Stomach (tissue), 9 donors: ENCODE results near the gene RTL10. TPM values are rescaled to one million over a fixed set of nuclear protein-coding genes. Genes with fewer than 3 reads are reported as not detected.

ENCODE experiments used
- DNase-seq, 2 donors: peaks; one replicate each; pipeline versions ENCODE4 v3.0.0 to v3.0.0-alpha.2; 2013 to 2019
- H3K27ac ChIP-seq, 5 donors: fragments of 200-600 bp in 4 of 5; sonication (generic) in 4 of 5; one replicate each; pipeline ENCODE4 v1.5.1; 2013 to 2019; ENCODE audit warnings: mild to moderate bottlenecking in 1 of 5, moderate library complexity in 1 of 5
- H3K27me3 ChIP-seq, 3 donors: fragments of 200-600 bp; sonication (generic); one replicate each; pipeline ENCODE4 v1.5.1; 2017 to 2019; ENCODE audit warnings: mixed run types in 1 of 3
- H3K36me3 ChIP-seq, 4 donors: fragments of 200-600 bp; sonication (generic); 1 replicate in 3 of 4; 2 replicates in 1 of 4; pipeline ENCODE4 v1.5.1; 2016 to 2019
- H3K4me1 ChIP-seq, 4 donors: fragments of 200-600 bp; sonication (generic); one replicate each; pipeline ENCODE4 v1.5.1; 2016 to 2019
- H3K4me3 ChIP-seq, 4 donors: fragments of 200-600 bp; sonication (generic) in 3 of 4; one replicate each; pipeline ENCODE4 v1.5.1; 2016 to 2019; ENCODE audit warnings: mild to moderate bottlenecking in 1 of 4
- H3K9me3 ChIP-seq, 4 donors: fragments of 200-600 bp; sonication (generic); one replicate each; pipeline ENCODE4 v1.5.1; 2016 to 2019
- CTCF ChIP-seq, 7 experiments: fragments of 450-650 bp in 4 of 7; fragments of 200-600 bp in 3 of 7; sonication (generic) in 3 of 7; IDR thresholded peaks; one replicate each; pipeline ENCODE4 v1.5.1; 2016 to 2019; ENCODE audit warnings: antibody characterized with exemption in 7 of 7, control low read depth in 2 of 7, mild to moderate bottlenecking in 1 of 7
- EP300 ChIP-seq: sonication (generic); formaldehyde crosslinking; IDR thresholded peaks from one replicate; pipeline ENCODE4 v1.6.1; 2017; ENCODE audit warnings: antibody characterized with exemption
- POLR2A ChIP-seq, 4 donors: fragments of 450-650 bp; IDR thresholded peaks; one replicate each; pipeline ENCODE4 v1.6.1; 2016; ENCODE audit warnings: antibody characterized with exemption in 4 of 4, control low read depth in 2 of 4, mild to moderate bottlenecking in 1 of 4, moderate library complexity in 1 of 4
- POLR2AphosphoS5 ChIP-seq, 3 donors: sonication (generic); formaldehyde crosslinking; IDR thresholded peaks; one replicate each; pipeline ENCODE4 v1.6.1; 2016; ENCODE audit warnings: antibody characterized with exemption in 3 of 3
- WGBS, 5 donors: extraction: QIAGEN DNeasy Blood & Tissue Kit in 3 of 5; methylation state at CpG; one replicate each; pipeline versions ENCODE4 v1.1.5 to v1.1.7; 2013 to 2018; 5-methylcytosine and 5-hydroxymethylcytosine counted together
- intact Hi-C: fragments of 100-400 bp; cut with DNase I; formaldehyde crosslinking; loops from one replicate; pipeline ENCODE4 v1.15.1; 2023; ENCODE audit warnings: low total_unique reads
- polyA plus RNA-seq, 3 donors: library from polyadenylated mRNA; stranded (reverse); fragments of 200-250 nt; gene quantifications; one replicate each; pipeline ENCODE4 v1.2.3, GENCODE V29; 2013
- total RNA-seq, 5 donors: library from RNA; depleted of rRNA; stranded (reverse); fragments of >200 nt; gene quantifications; one replicate each; pipeline versions ENCODE4 v1.1.0 to v1.2.3, GENCODE V29; 2014 to 2016
- donor health status: healthy with polysubstance abuse.
- donor health status: Bipolar disorder and iron deficiency.
- donor health status: healthy.

The RTL10 gene
- total and polyA plus RNA-seq, 8 donors, result 1.7 to 28.1 (median 8.4) TPM

GRCh38 chr22:19821523-19822300 lies 33.0 kb downstream of the RTL10 start:
- no peaks in the 10 kb centered on the region for H3K27me3 ChIP-seq
- H3K36me3 ChIP-seq, result peaks cover 0 to 8% (median 3%) of the 10 kb centered on the region in 4 donors
- peaks cover 0 to 7% (median 0%) of the 10 kb centered on the region in 4 donors for H3K4me1 ChIP-seq
- WGBS, 5 donors, result 88 to 92% (median 91%) methylated on average over 14 to 20 of the region's 20 CpGs
- no peak overlapping the region for H3K27ac ChIP-seq
- no peak overlapping the region for H3K4me3 ChIP-seq
- intact Hi-C loops, result no loop called here
- no peaks in the 10 kb centered on the region for H3K9me3 ChIP-seq
- TF ChIP-seq EP300 (no peak), POLR2A (IDR thresholded peaks at IDR 0.05) (no peak), CTCF (IDR thresholded peaks at IDR 0.05) (no peak), POLR2AphosphoS5 (IDR thresholded peaks at IDR 0.05) (no peak)
- peak; percentile 0 to 13 for DNase-seq

- 89 to 99% (median 94%) methylated on average over 13 to 18 of the region's 18 CpGs for WGBS, 5 donors
- no peaks in the 10 kb centered on the region for H3K9me3 ChIP-seq
- DNase-seq, result peak in 1 of 2 donors; percentile 19
- no peak overlapping the region for H3K4me3 ChIP-seq
- no peak overlapping the region for H3K27ac ChIP-seq
- TF ChIP-seq POLR2AphosphoS5 (IDR thresholded peaks at IDR 0.05), result no peak
- no peak for TF ChIP-seq EP300
- no peak for TF ChIP-seq POLR2A (IDR thresholded peaks at IDR 0.05)
- TF ChIP-seq CTCF (IDR thresholded peaks at IDR 0.05), result no peak
- H3K4me1 ChIP-seq, result peaks cover 0 to 7% (median 0%) of the 10 kb centered on the region in 4 donors
- H3K27me3 ChIP-seq, result no peaks in the 10 kb centered on the region
- H3K36me3 ChIP-seq, result peaks cover 0 to 8% (median 3%) of the 10 kb centered on the region in 4 donors
- intact Hi-C loops, result no loop called here
These were observed 33.7 kb downstream of the RTL10 start for GRCh38 chr22:19820880-19821522.

GRCh38 chr22:19819911-19820879 lies 34.5 kb downstream of the RTL10 start:
- peak in 1 of 2 donors; percentile 17 for DNase-seq
- Histone ChIP-seq H3K27me3 (no peaks in the 10 kb centered on the region), H3K4me1 (peaks cover 0 to 7% (median 0%) of the 10 kb centered on the region in 4 donors), H3K9me3 (no peaks in the 10 kb centered on the region), H3K4me3 (no peak overlapping the region), H3K27ac (no peak overlapping the region), H3K36me3 (peaks cover 0 to 8% (median 3%) of the 10 kb centered on the region in 4 donors)
- TF ChIP-seq CTCF (IDR thresholded peaks at IDR 0.05) (no peak), EP300 (no peak), POLR2A (IDR thresholded peaks at IDR 0.05) (no peak), POLR2AphosphoS5 (IDR thresholded peaks at IDR 0.05) (no peak)
- intact Hi-C loops, result no loop called here
- WGBS, 5 donors, result 93 to 100% (median 95%) methylated on average over 5 to 21 of the region's 21 CpGs
